CD4-positive, alpha-beta T cell treated with Interleukin-10 for 1 hour (primary cell): ENCODE results near the gene DTL.

Source experiments
- DNase-seq: peaks from one replicate; pipeline ENCODE4 v3.0.0-alpha.2; 2020

Gene DTL

GRCh38 chr1:212035835-212036605 lies 472 bp downstream of the DTL start:
- DNase-seq: no peak

GRCh38 chr1:212037900-212038299 lies 2.4 kb downstream of the DTL start:
- DNase-seq: peak; percentile 36

GRCh38 chr1:212039622-212040021 lies 4.1 kb downstream of the DTL start:
- no peak for DNase-seq

GRCh38 chr1:212040629-212041412 lies 5.3 kb downstream of the DTL start:
- DNase-seq: no peak

GRCh38 chr1:212042436-212042835 lies 6.9 kb downstream of the DTL start:
- DNase-seq: no peak

- no peak for DNase-seq
These were observed 9.3 kb downstream of the DTL start for GRCh38 chr1:212044851-212045250.

GRCh38 chr1:212045981-212046380 lies 10.4 kb downstream of the DTL start:
- no peak for DNase-seq

- no peak for DNase-seq
These were observed 18.4 kb downstream of the DTL start for GRCh38 chr1:212053993-212054392.

- no peak for DNase-seq
These were observed 19.8 kb downstream of the DTL start for GRCh38 chr1:212055333-212055732.

- DNase-seq: no peak
These were observed 25.3 kb downstream of the DTL start for GRCh38 chr1:212060632-212061472.

GRCh38 chr1:212062832-212063438 lies 27.4 kb downstream of the DTL start:
- peak; percentile 48 for DNase-seq

GRCh38 chr1:212067787-212068186 lies 32.2 kb downstream of the DTL start:
- DNase-seq: no peak

- peak; percentile 65 for DNase-seq
These were observed 35.3 kb downstream of the DTL start for GRCh38 chr1:212070720-212071302.

- DNase-seq: no peak
These were observed 36.5 kb downstream of the DTL start for GRCh38 chr1:212072047-212072446.

- no peak for DNase-seq
These were observed 37.9 kb downstream of the DTL start for GRCh38 chr1:212073490-212073889.

GRCh38 chr1:212074313-212074712 lies 38.8 kb downstream of the DTL start:
- DNase-seq: no peak

GRCh38 chr1:212074856-212075255 lies 39.3 kb downstream of the DTL start:
- DNase-seq: no peak

- DNase-seq: no peak
These were observed 41.5 kb downstream of the DTL start for GRCh38 chr1:212077028-212077427.

GRCh38 chr1:212078826-212079225 lies 43.3 kb downstream of the DTL start:
- DNase-seq: no peak

GRCh38 chr1:212082765-212083406 lies 47.3 kb downstream of the DTL start:
- no peak for DNase-seq

- no peak for DNase-seq
These were observed 54.1 kb downstream of the DTL start for GRCh38 chr1:212089560-212090163.
